ENCODE results near the gene ZNF593OS.

ZNF593OS gene

DNA sequence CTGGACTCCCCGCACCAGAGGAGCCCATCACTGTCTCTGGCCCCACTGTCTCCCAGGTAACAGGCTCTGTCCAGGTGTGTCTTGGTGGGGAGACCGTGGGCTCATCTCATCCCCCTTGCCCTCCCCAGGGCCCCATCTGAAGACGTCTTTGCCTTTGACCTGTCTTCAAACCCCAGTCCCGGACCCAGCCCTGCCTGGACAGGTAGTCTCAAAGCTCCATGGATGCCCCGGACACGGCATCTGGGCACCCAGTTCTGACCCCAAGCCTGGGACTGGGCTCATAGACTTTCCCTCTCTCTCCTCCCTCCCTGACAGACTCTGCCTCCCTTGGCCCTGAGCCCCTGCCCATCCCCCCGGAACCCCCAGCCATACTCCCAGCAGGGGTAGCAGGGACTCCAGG, 12.5 kb upstream of the ZNF593OS start:
- DNase-seq (ENCODE audit: low read depth in 2 of 2), result no peak

- no peak for DNase-seq (ENCODE audit: low read depth in 2 of 2)
Measured at GRCh38 chr1:26182383-26182696, 10.7 kb upstream of the ZNF593OS start.

- no peak for DNase-seq (ENCODE audit: low read depth in 2 of 2)
Measured at GRCh38 chr1:26181586-26182382, 10.2 kb upstream of the ZNF593OS start.

- DNase-seq (ENCODE audit: low read depth in 2 of 2), result no peak
Measured at GRCh38 chr1:26180010-26180506, 8.4 kb upstream of the ZNF593OS start.

- DNase-seq (ENCODE audit: low read depth in 2 of 2), result no peak
Measured at GRCh38 chr1:26177182-26177684, 5.6 kb upstream of the ZNF593OS start, which contains the start of gene CNKSR1. Gene CNKSR1, plus strand, starts transcription at chr1:26177491. Its CDS starts 57 bp downstream, at chr1:26177548.

GRCh38 chr1:26175346-26175745, 3.7 kb upstream of the ZNF593OS start:
- no peak for DNase-seq (ENCODE audit: low read depth in 2 of 2)

DNA sequence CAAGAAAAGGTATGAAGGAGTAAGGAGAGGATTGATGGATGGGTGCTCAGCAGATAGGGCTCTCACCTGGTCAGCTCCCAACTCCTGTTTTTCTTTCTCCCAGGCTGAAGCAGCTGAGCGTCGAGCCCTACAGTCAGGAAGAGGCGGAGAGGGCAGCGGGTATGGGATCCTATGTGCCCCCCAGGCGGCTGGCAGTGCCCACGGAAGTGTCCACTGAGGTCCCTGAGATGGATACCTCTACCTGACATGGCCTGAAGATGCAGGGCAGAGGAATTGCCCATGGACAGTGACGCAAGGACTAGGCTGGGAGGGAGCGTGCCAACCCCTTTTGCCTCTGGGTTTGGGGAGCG, 1.2 kb downstream of the ZNF593OS start:
- DNase-seq (ENCODE audit: low read depth in 2 of 2), result no peak

- DNase-seq (ENCODE audit: low read depth in 2 of 2), result peak; percentile 81 to 86
Measured at GRCh38 chr1:26169669-26170471, 1.8 kb downstream of the ZNF593OS start, which contains the start of gene ZNF593. Gene ZNF593, plus strand, starts transcription at chr1:26169908. Its CDS starts 76 bp downstream, at chr1:26169984.

GRCh38 chr1:26169198-26169554, 2.5 kb downstream of the ZNF593OS start:
- no peak for DNase-seq (ENCODE audit: low read depth in 2 of 2)

GRCh38 chr1:26168410-26169197, 3.0 kb downstream of the ZNF593OS start, which contains the start of gene C1orf232:
Gene C1orf232, minus strand, starts transcription at chr1:26168963. Its CDS starts 464 bp downstream, at chr1:26168499.
- no peak for DNase-seq (ENCODE audit: low read depth in 2 of 2)

DNA sequence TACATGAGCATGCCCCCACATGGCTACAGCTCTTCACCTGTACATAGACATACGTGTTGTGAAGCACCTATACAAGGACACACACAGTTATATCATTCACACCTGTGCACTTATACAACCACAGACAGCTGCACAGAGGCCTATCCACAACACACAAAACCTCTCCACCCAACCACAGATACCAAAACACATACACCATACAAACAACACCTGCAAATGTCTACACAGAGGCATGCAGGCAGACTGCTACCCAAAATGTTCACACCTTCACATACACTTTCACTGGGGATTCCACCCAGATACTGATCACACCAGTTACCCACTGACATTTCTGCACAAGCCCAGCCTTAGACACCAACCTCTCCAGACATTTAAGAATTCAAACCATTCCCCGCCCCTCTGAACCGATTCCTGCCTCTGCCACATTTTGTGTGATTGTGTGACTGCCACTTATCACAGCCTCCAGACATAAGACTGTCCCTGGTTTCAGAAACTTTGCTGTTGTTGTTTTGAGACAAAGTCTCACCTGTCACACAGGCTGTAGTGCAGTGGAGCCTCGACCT, 4.8 kb downstream of the ZNF593OS start:
- DNase-seq (ENCODE audit: low read depth in 2 of 2), result no peak

DNA sequence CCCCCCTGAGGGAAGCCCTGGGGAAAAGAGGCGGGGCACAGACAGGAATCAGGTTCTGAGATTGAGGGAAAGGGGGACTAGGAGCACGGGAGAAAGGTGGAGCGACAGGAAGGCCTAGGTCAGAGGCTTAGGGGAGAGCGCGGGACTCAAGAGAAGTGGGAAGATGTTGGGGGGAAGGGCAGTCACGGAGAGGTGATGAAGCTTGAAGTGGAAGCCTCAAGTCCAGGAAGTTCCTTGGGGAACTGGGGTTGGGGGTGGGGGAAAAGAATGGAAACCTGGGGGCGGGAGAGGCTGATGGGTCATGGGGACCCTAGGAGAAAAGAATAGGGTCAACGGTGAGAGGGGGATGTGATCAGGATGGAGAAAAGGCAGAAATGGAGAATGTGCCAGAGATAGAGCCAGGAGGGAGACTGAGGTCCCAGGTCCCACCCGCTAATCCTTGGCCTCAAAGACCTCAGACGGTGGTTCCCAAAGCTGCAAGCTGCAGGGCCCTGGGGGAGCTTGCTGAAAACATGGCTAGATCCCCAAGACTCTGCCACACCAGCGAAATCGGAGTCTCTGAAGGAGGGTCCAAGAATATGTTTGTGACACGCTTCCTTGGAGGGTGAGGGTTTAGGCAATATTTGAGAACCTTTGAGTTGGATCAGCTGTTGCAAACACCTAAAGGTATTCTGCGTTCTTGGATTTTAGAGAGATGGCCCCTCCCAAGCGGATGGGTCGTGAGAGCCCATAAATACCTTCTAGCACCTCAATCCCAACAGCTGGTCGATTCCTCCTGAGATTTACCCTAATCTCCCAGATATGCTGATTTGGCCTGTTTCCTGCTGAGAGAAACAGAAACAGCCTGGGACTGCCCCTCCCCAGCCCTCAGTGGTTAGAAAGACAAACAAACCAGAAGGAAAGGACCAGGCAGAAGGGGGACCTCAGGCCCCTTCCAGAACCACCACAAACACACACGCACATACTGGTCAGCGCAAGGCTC, 6.5 kb downstream of the ZNF593OS start:
- DNase-seq (ENCODE audit: low read depth in 2 of 2), result no peak

DNA sequence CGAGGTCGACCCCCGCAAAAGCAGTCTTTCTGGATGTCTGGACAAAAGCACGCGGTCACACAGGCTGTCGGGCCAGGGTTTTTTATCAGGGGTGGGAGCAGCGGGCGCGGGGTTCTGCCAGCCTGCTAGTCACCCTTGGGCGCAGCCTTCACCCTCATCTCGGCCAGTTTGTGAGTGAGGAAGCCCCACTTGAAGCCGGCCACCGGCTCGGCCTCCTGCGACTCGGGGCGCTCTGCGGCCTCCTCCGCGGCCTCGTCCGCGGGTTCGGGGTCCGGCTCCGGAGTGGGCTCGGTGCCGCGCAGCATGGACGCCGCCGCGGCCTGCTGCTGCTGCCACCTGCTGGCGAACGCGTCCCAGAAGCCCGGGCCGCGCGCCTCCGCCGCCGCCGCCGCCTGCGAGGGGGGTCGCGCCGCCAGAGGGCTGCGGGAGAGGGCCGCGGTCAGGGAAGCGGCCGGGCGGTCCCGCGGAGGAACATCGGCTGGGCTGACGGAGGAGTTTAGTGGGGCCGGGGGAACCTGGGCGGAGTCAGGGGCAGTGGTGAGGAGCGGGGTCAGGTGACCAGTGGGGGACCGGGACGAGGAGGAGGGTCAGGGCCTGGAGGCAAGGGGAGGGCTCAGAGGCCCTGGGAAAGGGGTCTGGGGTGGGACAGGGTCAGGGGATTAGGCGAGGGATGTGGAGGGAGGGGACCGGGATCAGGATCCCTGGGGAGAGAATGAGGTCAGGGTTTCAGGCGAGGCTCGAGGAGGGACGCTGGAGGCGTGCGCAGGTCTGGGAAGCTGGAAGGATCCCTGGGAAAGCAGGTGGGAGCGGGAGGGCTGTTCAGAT, 7.4 kb downstream of the ZNF593OS start:
- DNase-seq (ENCODE audit: low read depth in 2 of 2), result peak; percentile 32 to 61

DNA sequence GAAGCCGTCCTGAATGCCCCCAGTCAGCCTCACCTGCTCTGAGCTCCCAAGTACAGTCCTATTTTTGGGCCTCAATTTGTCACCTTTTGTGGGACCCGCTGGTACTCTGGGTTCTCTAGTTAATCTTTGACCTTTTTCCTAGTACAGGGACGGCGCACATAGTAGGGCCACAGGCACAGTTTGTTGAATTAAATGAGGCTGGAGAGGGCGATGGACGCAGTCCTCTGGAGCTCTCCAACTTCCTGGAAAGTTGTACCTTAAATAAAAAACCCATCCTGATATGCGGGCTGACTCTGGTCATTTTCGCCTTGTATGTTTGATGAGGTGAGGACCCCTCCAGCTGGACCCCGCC, 8.0 kb downstream of the ZNF593OS start:
- no peak for DNase-seq (ENCODE audit: low read depth in 2 of 2)

GRCh38 chr1:26162220-26162709, 9.4 kb downstream of the ZNF593OS start:
- DNase-seq (ENCODE audit: low read depth in 2 of 2), result no peak

GRCh38 chr1:26161415-26162219, 10.0 kb downstream of the ZNF593OS start:
- peak in 1 of 2 donors; percentile 39 for DNase-seq (ENCODE audit: low read depth in 2 of 2)

GRCh38 chr1:26160527-26161414, 10.9 kb downstream of the ZNF593OS start:
- no peak for DNase-seq (ENCODE audit: low read depth in 2 of 2)

- no peak for DNase-seq (ENCODE audit: low read depth in 2 of 2)
Measured at GRCh38 chr1:26159743-26160039, 11.9 kb downstream of the ZNF593OS start.
